ENCODE measurements around the gene FBXO2. TPM values are rescaled to one million over a fixed set of nuclear protein-coding genes. Genes with fewer than 3 reads are reported as not detected.

FBXO2 gene
- total and polyA plus RNA-seq, 3 donors from 2014 or later = 11.3 to 19.0 (median 17.3) TPM

- Histone ChIP-seq H3K9me3 (no peaks in the 10 kb centered on the region), H3K4me1 (peaks cover 40% of the 10 kb centered on the region), H3K36me3 (ENCODE audit: low read depth, missing control alignments) (no peaks in the 10 kb centered on the region), H3K4me3 (peak overlapping the region in 1 of 2 donors; percentile 30), H3K27me3 (no peaks in the 10 kb centered on the region), H3K27ac (no peak overlapping the region)
- 63 to 74% methylated on average over 4 of the region's 4 CpGs for WGBS, 2 donors
- no peak for DNase-seq
- intact Hi-C loops (cut with DNase I; ENCODE audit: low total_unique reads) = no loop called here
- TF ChIP-seq CTCF (IDR thresholded peaks at IDR 0.05) = no peak
- no peak for TF ChIP-seq POLR2A (IDR thresholded peaks at IDR 0.05)
These were observed 3.2 kb downstream of the FBXO2 start for GRCh38 chr1:11651017-11651416.

- intact Hi-C loops (cut with DNase I; ENCODE audit: low total_unique reads) = no loop called here
- DNase-seq = peak; percentile 84
These were observed 3.8 kb downstream of the FBXO2 start for GRCh38 chr1:11650331-11650991.

GRCh38 chr1:11649624-11650330, 4.5 kb downstream of the FBXO2 start:
- Histone ChIP-seq H3K27me3 (no peaks in the 10 kb centered on the region), H3K9me3 (no peaks in the 10 kb centered on the region), H3K36me3 (ENCODE audit: low read depth, missing control alignments) (no peaks in the 10 kb centered on the region), H3K27ac (no peak overlapping the region), H3K4me1 (peaks cover 32% of the 10 kb centered on the region), H3K4me3 (peak overlapping the region in 1 of 2 donors; percentile 30)
- TF ChIP-seq CTCF (IDR thresholded peaks at IDR 0.05) (no peak), POLR2A (IDR thresholded peaks at IDR 0.05) (no peak)
- 26 to 27% methylated on average over 9 to 21 of the region's 21 CpGs for WGBS, 2 donors
- DNase-seq = no peak
- intact Hi-C loops (cut with DNase I; ENCODE audit: low total_unique reads) = loop anchor here (10.0 kb wide), 2 partner anchors 395 to 605 kb away; partner anchors contain the start of gene MASP2

More at GRCh38 chr1:11650331-11650991, 3.8 kb downstream of the FBXO2 start:
- Histone ChIP-seq H3K36me3 (ENCODE audit: low read depth, missing control alignments) (no peaks in the 10 kb centered on the region), H3K27me3 (no peaks in the 10 kb centered on the region), H3K4me1 (peaks cover 36% of the 10 kb centered on the region), H3K27ac (peak overlapping the region in 1 of 2 donors; percentile 25), H3K4me3 (peak overlapping the region; percentile 15 to 30), H3K9me3 (no peaks in the 10 kb centered on the region)
- WGBS, 2 donors = 2 to 26% methylated on average over 10 to 44 of the region's 47 CpGs
- peak; percentile 55 to 62 (median 57) for TF ChIP-seq CTCF (IDR thresholded peaks at IDR 0.05)
- no peak for TF ChIP-seq POLR2A (IDR thresholded peaks at IDR 0.05)

GRCh38 chr1:11649237-11649623, 5.0 kb downstream of the FBXO2 start:
- TF ChIP-seq POLR2A (IDR thresholded peaks at IDR 0.05) (no peak), CTCF (IDR thresholded peaks at IDR 0.05) (no peak)
- intact Hi-C loops (cut with DNase I; ENCODE audit: low total_unique reads) = loop anchor here (10.0 kb wide), 2 partner anchors 394 to 604 kb away; partner anchors contain the start of gene MASP2
- Histone ChIP-seq H3K27me3 (no peaks in the 10 kb centered on the region), H3K4me3 (peak overlapping the region in 1 of 2 donors; percentile 5), H3K4me1 (peaks cover 32% of the 10 kb centered on the region), H3K27ac (no peak overlapping the region), H3K36me3 (ENCODE audit: low read depth, missing control alignments) (no peaks in the 10 kb centered on the region), H3K9me3 (no peaks in the 10 kb centered on the region)
- DNase-seq = no peak
- whole genome bisulfite sequencing, 2 donors = 16 to 21% methylated on average over 5 to 9 of the region's 9 CpGs
